ENCODE measurements around the gene SST. TPM values are rescaled to one million over a fixed set of nuclear protein-coding genes. Genes with fewer than 3 reads are reported as not detected.
A peak's percentile ranks its signal among the peaks of the same experiment; 100 is the strongest.

SST gene
- total RNA-seq, 3 donors from 2014 or later, result not detected

DNA sequence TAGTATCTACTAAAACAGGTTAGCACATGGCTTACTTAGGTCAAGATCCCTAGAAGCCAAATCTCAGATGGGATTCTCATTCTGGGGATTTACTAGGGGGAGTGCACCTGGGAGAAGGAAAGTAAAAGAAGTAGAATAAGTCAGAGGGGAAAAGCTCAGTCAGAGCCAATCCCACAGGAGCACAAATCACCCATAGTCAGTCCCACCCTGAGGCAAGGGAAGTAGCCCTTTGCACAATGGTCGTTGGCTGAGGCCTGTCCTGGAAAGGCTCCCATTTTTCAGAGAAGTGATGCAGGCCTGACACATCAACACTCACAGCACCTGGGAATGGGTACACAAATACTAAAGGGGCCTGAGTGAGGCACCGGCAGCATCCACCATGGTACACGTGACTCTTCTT, 39.8 kb downstream of the SST start:
- H3K27me3 ChIP-seq, result no peaks in the 10 kb centered on the region
- peaks cover 15% of the 10 kb centered on the region in 2 donors for H3K9me3 ChIP-seq
- no peaks in the 10 kb centered on the region for H3K36me3 ChIP-seq
- H3K4me1 ChIP-seq, result no peaks in the 10 kb centered on the region
- DNase-seq (ENCODE audit: low spot score in 2 of 2), result no peak
- intact Hi-C loops (cut with DNase I; ENCODE audit: low total_unique reads), result no loop called here
- TF ChIP-seq, protein P1, sequence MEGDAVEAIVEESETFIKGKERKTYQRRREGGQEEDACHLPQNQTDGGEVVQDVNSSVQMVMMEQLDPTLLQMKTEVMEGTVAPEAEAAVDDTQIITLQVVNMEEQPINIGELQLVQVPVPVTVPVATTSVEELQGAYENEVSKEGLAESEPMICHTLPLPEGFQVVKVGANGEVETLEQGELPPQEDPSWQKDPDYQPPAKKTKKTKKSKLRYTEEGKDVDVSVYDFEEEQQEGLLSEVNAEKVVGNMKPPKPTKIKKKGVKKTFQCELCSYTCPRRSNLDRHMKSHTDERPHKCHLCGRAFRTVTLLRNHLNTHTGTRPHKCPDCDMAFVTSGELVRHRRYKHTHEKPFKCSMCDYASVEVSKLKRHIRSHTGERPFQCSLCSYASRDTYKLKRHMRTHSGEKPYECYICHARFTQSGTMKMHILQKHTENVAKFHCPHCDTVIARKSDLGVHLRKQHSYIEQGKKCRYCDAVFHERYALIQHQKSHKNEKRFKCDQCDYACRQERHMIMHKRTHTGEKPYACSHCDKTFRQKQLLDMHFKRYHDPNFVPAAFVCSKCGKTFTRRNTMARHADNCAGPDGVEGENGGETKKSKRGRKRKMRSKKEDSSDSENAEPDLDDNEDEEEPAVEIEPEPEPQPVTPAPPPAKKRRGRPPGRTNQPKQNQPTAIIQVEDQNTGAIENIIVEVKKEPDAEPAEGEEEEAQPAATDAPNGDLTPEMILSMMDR (IDR thresholded peaks at IDR 0.05), result no peak
- no peak for TF ChIP-seq POLR2AphosphoS5 (IDR thresholded peaks at IDR 0.05)
- no peak for TF ChIP-seq POLR2A (IDR thresholded peaks at IDR 0.05)
- H3K27ac ChIP-seq, result no peak overlapping the region
- H3K4me3 ChIP-seq, result no peak overlapping the region

DNA sequence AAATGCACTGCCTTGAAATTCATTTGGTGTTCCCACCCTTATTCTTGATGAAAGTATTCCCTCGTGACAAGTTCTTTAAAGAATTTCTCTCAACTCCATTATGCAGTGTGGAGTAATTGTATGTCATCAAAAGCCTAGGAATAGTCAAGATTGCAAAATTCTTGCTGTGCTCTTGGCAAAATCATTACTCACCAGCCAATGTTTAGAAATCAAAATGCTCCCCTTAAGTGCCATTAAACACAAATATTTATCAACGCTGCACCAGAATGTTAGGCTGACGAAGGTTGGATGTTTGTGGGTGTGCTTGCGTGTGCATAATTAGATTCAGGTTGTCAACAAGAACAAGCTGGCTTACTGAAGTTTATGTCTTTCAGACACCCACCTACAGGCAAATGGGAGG, 40.5 kb downstream of the SST start:
- no peak for TF ChIP-seq POLR2AphosphoS5 (IDR thresholded peaks at IDR 0.05)
- TF ChIP-seq, protein P1 (IDR thresholded peaks at IDR 0.05), result no peak
- TF ChIP-seq POLR2A (IDR thresholded peaks at IDR 0.05), result no peak

DNA sequence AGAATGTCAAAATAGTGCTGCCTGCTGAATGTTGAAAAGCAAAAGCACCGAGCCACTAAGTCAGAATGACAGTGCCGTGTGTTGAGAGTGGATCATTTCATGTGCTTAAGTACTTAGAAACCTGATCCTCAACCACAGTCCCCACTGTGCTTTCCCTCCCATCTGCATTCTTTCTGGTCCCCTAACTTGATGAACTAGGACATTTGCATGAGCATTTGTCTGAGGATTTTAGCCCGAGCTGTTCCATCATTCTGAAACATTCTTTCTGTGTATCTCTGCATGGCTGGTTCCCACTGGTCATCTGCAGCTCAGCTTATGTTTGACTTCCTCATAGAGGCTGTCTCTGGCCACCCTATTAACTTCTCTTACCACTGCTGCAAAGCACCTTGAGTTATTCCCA, 42.0 kb downstream of the SST start:
- Histone ChIP-seq H3K27ac (no peak overlapping the region), H3K4me1 (no peaks in the 10 kb centered on the region), H3K4me3 (no peak overlapping the region), H3K9me3 (no peaks in the 10 kb centered on the region), H3K36me3 (no peaks in the 10 kb centered on the region), H3K27me3 (no peaks in the 10 kb centered on the region)
- TF ChIP-seq, protein P1 (IDR thresholded peaks at IDR 0.05), result no peak
- no peak for TF ChIP-seq POLR2AphosphoS5 (IDR thresholded peaks at IDR 0.05)
- TF ChIP-seq POLR2A (IDR thresholded peaks at IDR 0.05), result no peak
- DNase-seq (ENCODE audit: low spot score in 2 of 2), result no peak
- intact Hi-C loops (cut with DNase I; ENCODE audit: low total_unique reads), result no loop called here

More for the DNA sequence above, 40.5 kb downstream of the SST start:
- no peak overlapping the region for H3K4me3 ChIP-seq
- H3K36me3 ChIP-seq, result no peaks in the 10 kb centered on the region
- DNase-seq (ENCODE audit: low spot score in 2 of 2), result no peak
- intact Hi-C loops (cut with DNase I; ENCODE audit: low total_unique reads), result no loop called here
- peak overlapping the region in 1 of 2 donors; percentile 3 for H3K27ac ChIP-seq
- H3K4me1 ChIP-seq, result no peaks in the 10 kb centered on the region
- H3K27me3 ChIP-seq, result no peaks in the 10 kb centered on the region
- H3K9me3 ChIP-seq, result peaks cover 8 to 11% of the 10 kb centered on the region in 2 donors

DNA sequence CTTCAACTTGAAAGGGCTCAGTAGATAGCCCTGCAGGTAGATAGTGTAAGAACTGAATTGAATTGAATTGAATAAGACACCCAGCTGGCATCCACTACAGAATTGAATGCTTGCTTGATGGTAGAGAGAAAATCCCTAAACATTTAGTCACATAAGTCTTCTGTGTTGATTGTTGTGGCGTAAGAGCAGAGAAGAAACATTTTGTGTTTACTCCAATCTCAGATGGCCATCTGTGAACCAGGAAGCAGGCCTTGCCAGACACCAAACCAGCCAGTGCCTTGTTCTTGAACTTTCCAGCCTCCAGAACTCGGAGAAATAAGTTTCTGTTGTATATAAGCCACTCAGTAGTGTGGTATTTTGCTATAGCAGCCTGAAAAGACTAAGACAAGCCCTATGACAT, 43.6 kb downstream of the SST start:
- Histone ChIP-seq H3K27me3 (no peaks in the 10 kb centered on the region), H3K4me1 (no peaks in the 10 kb centered on the region), H3K27ac (no peak overlapping the region), H3K9me3 (no peaks in the 10 kb centered on the region), H3K36me3 (no peaks in the 10 kb centered on the region), H3K4me3 (no peak overlapping the region)
- DNase-seq (ENCODE audit: low spot score in 2 of 2), result no peak
- TF ChIP-seq POLR2AphosphoS5 (IDR thresholded peaks at IDR 0.05), result no peak
- intact Hi-C loops (cut with DNase I; ENCODE audit: low total_unique reads), result no loop called here

DNA sequence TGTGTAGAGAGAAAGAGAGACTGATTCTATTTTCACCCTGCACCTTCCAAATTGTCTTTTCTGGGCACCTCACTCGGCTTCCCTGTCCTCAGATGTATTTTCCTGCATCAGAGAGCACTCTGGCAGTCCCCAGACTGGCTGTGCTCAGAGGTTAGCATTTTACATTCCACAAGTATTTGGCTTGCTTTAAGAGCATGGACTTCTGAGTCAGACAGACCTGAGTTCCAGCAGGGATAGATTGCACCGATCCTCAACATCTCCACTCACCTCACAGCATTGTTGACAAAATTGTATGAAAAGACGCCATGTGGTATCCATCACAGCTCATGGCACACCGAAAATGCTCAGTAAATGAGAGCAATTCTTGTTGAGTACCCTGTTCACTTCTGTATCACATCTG, 45.6 kb downstream of the SST start:
- Histone ChIP-seq H3K36me3 (no peaks in the 10 kb centered on the region), H3K27me3 (no peaks in the 10 kb centered on the region), H3K27ac (no peak overlapping the region), H3K4me3 (no peak overlapping the region), H3K9me3 (no peaks in the 10 kb centered on the region), H3K4me1 (no peaks in the 10 kb centered on the region)
- intact Hi-C loops (cut with DNase I; ENCODE audit: low total_unique reads), result no loop called here
- TF ChIP-seq POLR2AphosphoS5 (IDR thresholded peaks at IDR 0.05), result no peak
- TF ChIP-seq, protein P1 (IDR thresholded peaks at IDR 0.05), result no peak
- TF ChIP-seq POLR2A (IDR thresholded peaks at IDR 0.05), result no peak
- DNase-seq (ENCODE audit: low spot score in 2 of 2), result no peak

DNA sequence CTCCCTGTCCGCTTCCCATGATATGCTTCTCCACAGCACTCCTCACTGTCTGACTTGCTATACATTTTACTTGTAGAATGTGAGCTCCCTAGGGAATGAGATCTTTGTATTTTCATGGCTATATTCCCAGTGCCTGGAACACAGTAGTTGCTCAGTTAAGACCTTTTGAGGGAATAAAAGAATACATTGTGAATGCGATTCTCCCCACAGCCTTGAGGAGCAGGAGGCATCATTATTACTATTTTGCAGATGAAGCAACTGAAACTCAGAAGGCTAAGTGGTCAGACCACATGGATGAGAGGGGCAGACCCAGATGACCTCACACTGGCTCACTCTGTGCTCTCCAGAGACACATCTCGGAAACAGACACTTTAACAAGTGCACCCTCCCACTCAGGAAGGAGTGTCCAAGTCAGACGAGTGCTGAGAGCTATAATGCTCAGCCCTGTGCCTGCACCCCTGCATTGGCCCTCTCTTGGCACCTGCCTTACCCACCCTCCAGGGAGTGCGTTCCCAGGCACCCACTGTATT, 46.8 kb downstream of the SST start:
- intact Hi-C loops (cut with DNase I; ENCODE audit: low total_unique reads), result no loop called here
- Histone ChIP-seq H3K9me3 (no peaks in the 10 kb centered on the region), H3K4me1 (no peaks in the 10 kb centered on the region), H3K27ac (no peak overlapping the region), H3K27me3 (no peaks in the 10 kb centered on the region), H3K4me3 (no peak overlapping the region), H3K36me3 (no peaks in the 10 kb centered on the region)
- DNase-seq (ENCODE audit: low spot score in 2 of 2), result no peak
- TF ChIP-seq POLR2A (IDR thresholded peaks at IDR 0.05), result no peak
- TF ChIP-seq POLR2AphosphoS5 (IDR thresholded peaks at IDR 0.05), result no peak
- TF ChIP-seq, protein P1 (IDR thresholded peaks at IDR 0.05), result no peak
